GM19025 (cell line): ENCODE measurements around the gene SIM2.
"Not testable (repeated sequence)": the region's sequence is repeated elsewhere in the genome, so short reads cannot be mapped to it uniquely, and the experiment has no call there.

Experiments used
- ATAC-seq: cut with Tn5 transposase; IDR thresholded peaks from one replicate; pipeline ENCODE4 v1.9.1; 2021; ENCODE audit warnings: mild to moderate bottlenecking, low read depth, moderate library complexity; ENCODE audit not compliant: unreplicated experiment

The SIM2 gene

GRCh38 chr21:36698981-36699545 lies at the start of gene SIM2:
TSS of gene SIM2 (plus strand) at chr21:36699115. CDS start at chr21:36699747, 632 bp downstream.
- no peak for ATAC-seq

GRCh38 chr21:36654324-36654723 lies 44.6 kb upstream of the SIM2 start:
- ATAC-seq: no peak

- no peak for ATAC-seq
Measured at GRCh38 chr21:36654796-36655325, 44.1 kb upstream of the SIM2 start.

DNA sequence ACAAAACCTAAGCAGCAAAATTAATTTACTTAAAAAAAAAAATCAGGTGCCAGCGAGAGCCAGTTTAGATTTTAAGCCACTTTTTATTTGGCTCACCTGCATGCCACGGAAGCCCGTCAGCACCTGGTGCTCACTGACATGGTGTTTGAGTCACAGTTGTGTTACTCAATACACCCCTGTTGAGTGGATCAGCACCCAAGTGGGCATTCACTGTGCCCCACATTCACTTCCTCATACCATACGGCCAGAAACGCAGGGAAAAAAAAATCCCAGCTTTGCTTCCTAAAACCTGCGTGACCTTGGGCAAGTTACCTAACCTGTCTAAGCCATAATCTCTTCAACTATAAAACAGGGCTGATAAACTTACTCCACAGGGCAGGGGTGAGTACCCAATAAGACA lies 42.8 kb upstream of the SIM2 start:
- no peak for ATAC-seq

DNA sequence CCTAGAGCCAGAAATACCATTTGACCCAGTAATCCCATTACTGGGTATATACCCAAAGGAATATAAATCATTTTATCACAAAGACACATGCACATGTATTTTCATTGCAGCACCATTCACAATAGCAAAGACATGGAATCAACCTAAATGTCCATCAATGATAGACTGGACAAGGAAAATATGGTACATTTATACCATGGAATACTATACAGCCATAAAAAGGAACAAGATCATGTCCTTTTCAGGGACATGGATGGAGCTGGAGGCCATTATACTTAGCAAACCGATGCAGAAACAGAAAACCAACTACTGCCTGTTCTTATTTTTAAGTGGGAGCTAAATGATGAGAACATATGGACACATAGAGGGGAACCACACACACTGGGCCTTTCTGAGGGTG lies 41.6 kb upstream of the SIM2 start:
- ATAC-seq: not testable (repeated sequence)

- ATAC-seq: no peak
Measured at GRCh38 chr21:36657999-36658398, 40.9 kb upstream of the SIM2 start.

DNA sequence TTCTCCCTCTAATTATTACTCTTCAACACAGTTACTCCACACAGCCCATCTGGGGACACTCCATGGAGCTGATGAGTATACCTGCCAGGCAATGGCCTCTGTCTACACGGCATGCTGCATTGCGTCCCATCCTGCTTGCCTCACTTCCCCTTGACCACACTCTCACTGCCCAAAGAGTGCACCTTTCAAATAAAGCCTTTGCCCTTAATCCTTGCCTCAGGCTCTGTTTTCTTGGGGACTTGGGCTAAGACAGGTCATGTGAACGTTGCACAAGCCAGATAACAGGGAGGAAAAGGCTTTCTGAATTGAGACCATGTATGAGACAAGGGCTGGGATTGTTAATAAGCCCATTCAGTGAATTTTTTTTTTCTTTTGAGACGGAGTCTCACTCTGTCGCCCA lies 40.0 kb upstream of the SIM2 start:
- no peak for ATAC-seq

GRCh38 chr21:36661511-36662309 lies 37.2 kb upstream of the SIM2 start:
- no peak for ATAC-seq

DNA sequence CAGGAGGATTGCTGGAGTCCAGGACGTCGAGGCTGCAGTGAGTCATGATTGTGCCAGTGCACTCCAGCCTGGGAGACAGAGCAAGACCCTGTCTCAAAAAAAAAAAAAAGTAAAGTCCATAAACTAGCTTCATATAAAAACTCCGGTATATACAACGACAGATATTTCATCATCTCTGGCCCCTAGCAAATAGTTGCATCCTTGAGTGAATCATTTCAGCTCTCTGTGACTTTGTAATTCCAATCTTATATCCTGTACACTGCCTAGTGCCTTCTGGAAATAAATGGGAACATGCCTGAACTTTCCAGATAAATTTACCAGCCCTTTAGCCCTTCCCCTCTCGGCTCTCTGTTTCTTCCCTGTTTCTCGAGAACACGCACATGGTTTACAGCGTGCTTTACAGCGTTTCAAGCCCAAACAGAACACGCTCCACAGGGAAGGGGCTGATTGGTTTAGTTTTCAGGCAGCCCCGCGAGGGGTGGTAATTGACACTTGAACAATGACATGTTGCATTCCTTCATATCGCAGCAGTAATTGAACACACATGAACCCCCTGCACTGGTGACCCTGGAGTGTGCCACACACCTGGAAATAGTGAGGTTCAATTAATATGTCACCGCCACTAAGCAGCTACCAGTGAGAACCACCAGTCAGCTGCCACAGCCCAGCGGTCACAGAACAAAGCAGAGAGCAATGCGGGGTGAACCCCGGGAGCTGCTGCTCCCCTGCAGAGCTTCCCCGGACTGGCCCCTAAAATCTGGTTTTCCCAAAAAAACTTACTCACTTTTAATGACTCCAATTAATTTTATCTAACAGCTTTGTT lies 35.7 kb upstream of the SIM2 start:
- ATAC-seq: no peak

DNA sequence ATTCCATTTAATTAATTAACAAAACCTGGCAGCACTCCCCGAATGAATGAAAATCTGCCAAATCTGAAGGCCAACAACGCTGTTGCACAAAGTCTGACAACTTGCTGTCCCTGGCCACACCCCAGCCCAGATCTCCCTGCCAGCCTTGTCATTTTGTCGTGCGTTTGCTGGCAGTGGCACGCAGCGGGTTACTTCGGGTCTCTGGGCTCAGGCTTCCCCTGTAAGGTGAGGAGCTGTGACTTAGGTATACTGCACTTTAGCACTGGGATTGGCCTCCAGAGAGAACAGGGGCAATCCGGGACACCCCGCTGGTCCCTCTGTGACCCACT lies 34.3 kb upstream of the SIM2 start:
- ATAC-seq: no peak

GRCh38 chr21:36665806-36666205 lies 33.1 kb upstream of the SIM2 start:
- no peak for ATAC-seq

GRCh38 chr21:36668713-36669112 lies 30.2 kb upstream of the SIM2 start:
- ATAC-seq: no peak

DNA sequence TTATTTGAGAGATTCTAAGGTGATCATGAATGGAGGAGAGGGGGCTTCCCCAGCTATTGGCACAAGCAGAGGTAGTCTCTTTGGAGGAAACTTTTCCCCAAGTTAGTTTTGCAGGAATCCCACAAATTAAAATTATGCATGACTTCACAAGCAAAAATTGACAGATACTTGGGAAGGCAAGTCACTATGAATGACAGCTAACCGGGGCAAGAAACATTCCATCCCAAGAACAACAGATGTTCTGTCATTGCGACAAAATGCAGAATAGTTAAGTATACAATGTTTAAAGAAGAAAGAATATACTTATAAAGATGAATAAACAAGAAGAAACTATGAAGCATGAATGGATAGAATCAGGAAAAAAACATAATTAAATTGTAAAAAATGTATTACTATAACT lies 27.1 kb upstream of the SIM2 start:
- ATAC-seq: no peak

DNA sequence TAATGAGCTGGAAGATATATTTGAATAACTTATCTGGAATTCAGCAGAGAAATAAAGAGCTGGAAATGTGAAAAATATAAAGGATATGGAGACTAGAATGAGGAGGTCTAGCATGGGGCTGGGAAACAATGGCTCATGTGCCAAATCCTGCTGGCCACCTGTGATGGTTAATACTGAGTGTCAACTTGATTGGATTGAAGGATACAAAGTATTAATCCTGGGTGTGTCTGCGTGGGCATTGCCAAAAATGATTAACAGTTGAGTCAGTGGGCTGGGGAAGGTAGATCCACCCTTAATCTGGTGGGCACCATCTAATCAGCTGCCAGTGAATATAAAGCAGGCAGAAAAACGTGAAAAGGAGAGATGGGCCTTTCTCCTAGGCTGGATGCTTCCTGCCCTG lies 26.6 kb upstream of the SIM2 start:
- ATAC-seq: not testable (repeated sequence)

DNA sequence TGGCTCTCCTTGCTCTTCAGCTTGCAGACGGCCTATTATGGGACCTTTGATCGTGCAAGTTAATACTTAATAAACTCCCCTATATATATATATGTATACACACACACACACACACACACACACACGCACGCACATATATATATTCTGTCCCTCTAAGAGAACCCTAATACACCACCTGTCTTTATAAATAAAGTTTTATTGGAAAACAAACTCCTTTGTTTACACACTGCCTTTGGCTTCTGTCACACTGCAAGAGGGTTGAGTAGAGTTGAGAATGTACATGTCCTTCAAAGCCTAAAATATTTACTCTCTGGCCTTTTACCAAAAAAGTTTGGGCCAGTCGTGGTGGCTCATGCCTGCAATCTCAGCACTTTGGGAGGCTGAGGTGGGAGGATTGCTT lies 26.2 kb upstream of the SIM2 start:
- no peak for ATAC-seq

DNA sequence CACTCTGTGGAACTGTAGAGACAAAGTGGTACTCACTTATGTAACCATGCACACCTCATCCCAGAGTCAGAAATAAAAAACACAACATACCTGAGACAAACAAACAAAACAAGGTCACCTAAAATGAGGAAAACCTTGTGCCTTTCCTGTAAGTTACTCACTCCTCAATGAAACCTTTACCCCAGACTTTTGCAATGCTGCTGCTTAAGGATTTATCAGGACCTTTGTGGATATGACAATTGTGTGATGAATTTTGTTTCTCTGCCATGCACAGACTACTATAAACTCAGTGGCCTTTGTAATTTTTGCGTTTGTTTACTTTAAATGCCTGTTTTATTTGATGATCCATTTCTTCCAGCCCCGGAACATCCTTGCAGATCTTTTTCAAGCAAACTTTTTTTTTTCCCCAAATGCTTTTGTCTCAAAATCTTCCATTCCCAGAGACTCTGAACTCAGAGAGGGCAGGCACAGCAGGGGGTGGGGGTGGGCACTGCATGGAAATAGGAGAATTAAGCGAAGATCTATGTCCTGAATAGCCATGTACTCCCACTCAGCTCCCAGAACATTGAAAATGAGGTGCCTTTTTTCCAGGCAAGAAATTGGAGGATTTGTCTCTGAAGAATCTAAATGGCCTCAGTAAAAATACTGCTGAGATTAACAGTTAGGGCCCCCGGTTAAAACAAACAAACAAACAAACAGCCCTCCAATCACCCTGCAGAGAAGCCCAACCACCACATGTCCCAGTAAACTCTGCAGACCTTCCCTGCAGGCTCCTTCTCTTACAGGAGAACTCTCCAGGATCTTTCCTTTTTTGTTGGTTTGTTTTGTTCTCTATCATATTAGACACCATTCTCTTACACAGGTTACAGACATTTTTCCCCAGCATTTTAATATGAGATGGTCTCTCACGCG lies 22.6 kb upstream of the SIM2 start:
- ATAC-seq: no peak

- no peak for ATAC-seq
Measured at GRCh38 chr21:36677443-36677842, 21.5 kb upstream of the SIM2 start.

DNA sequence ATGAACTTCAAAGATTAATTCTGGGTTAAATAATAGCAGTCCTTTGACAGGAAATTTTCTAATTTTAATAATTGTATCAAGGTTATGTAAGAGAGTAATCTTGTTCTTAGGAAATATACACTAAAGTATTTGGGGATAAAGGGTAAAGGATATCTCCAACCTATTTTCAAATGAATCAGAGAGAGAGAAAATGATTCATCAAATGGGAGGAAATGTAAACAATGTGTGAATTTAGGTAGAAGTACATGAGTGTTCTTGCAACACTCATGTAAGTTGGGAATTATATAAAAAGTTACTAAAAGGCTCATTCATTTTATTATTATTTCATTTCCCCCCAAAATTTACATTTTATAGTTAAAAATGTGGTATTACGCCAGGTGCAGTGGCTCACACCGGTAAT lies 20.4 kb upstream of the SIM2 start:
- ATAC-seq: no peak

GRCh38 chr21:36681117-36681631 lies 17.7 kb upstream of the SIM2 start:
- ATAC-seq: no peak
